B cell (primary cell): ENCODE measurements around the gene NBPF3. TPM values are rescaled to one million over a fixed set of nuclear protein-coding genes. Genes with fewer than 3 reads are reported as not detected.

ENCODE experiments used
- ATAC-seq: fragments of 200-7000 bp; cut with Tn5 transposase; one replicate; pipeline ENCODE4 v1.10.0; 2021; ENCODE audit warnings: low read depth, mild to moderate bottlenecking, moderate number of reproducible peaks, moderate library complexity
- CTCF ChIA-PET: fragments of 350-600 bp; sonication (Branson Sonifier 250); formaldehyde crosslinking; loops from one replicate; lab custom pipeline; 2021; ENCODE audit warnings: antibody characterized with exemption, inconsistent platforms; lab: Charles Lee
- POLR2A ChIA-PET: fragments of 350-600 bp; sonication (Branson Sonifier 250); formaldehyde crosslinking; loops from one replicate; lab custom pipeline; 2021; ENCODE audit warnings: antibody characterized with exemption; lab: Charles Lee
- DNase-seq: peaks from one replicate; pipeline ENCODE4 v3.0.0; 2013
- H2AFZ ChIP-seq: 2 replicates; pipeline ENCODE4 v1.6.1; 2012; ENCODE audit warnings: mild to moderate bottlenecking, low read depth, low read length; ENCODE audit not compliant: insufficient read depth, poor library complexity, severe bottlenecking
- H3K27ac ChIP-seq, 2 donors: 1 replicate in 1 of 2; 2 replicates in 1 of 2; pipeline ENCODE4 v1.5.1; 2012 to 2013; ENCODE audit warnings: low read length in 2 of 2, mild to moderate bottlenecking in 2 of 2, moderate library complexity in 1 of 2
- H3K27me3 ChIP-seq, 4 experiments: fragments of 200-600 bp in 1 of 4; sonication (generic) in 1 of 4; replicated peaks in 1 of 4; 1 replicate in 2 of 4; 2 replicates in 2 of 4; pipeline versions ENCODE4 v1.6.1 to v1.7.0; 2013 to 2016; ENCODE audit warnings: low read length in 3 of 4, mild to moderate bottlenecking in 2 of 4, mixed read lengths in 1 of 4, moderate library complexity in 1 of 4; ENCODE audit not compliant: insufficient read depth in 4 of 4, control insufficient read depth in 3 of 4; ENCODE audit errors: control extremely low read depth in 1 of 4
- H3K36me3 ChIP-seq, 2 experiments: replicated peaks in 1 of 2; 1 replicate in 1 of 2; 2 replicates in 1 of 2; pipeline versions ENCODE4 v1.6.1 to v1.7.1; 2013; ENCODE audit warnings: low read length in 1 of 2; ENCODE audit not compliant: insufficient read depth in 2 of 2, control insufficient read depth in 1 of 2; ENCODE audit errors: control extremely low read depth in 1 of 2, extremely low read depth in 1 of 2
- H3K4me1 ChIP-seq, 2 donors: fragments of 200-600 bp in 1 of 2; sonication (generic) in 1 of 2; 1 replicate in 1 of 2; 2 replicates in 1 of 2; pipeline versions ENCODE4 v1.5.1 to v1.6.1; 2013 to 2017; ENCODE audit warnings: low read length in 2 of 2; ENCODE audit not compliant: control insufficient read depth in 2 of 2, insufficient read depth in 2 of 2
- H3K4me2 ChIP-seq: replicated peaks from 2 replicates; pipeline ENCODE3; 2012; ENCODE audit warnings: mild to moderate bottlenecking, low read depth, low read length; ENCODE audit not compliant: poor library complexity, severe bottlenecking
- H3K4me3 ChIP-seq, 5 experiments: fragments of 200-600 bp in 1 of 5; sonication (generic) in 1 of 5; 1 replicate in 3 of 5; 2 replicates in 2 of 5; pipeline versions ENCODE4 v1.5.1 to v1.7.0; 2011 to 2016; ENCODE audit warnings: low read length in 4 of 5, mild to moderate bottlenecking in 4 of 5, low read depth in 2 of 5, control low read depth in 1 of 5, moderate library complexity in 1 of 5; ENCODE audit not compliant: insufficient read depth in 1 of 5; ENCODE audit errors: control extremely low read depth in 1 of 5, extremely low read depth in 1 of 5
- H3K79me2 ChIP-seq: fragments of 200-600 bp; sonication (generic); one replicate; pipeline ENCODE4 v1.6.0; 2016; ENCODE audit warnings: low read length; ENCODE audit not compliant: control insufficient read depth, insufficient read depth
- H3K9ac ChIP-seq: fragments of 200-600 bp; sonication (generic); 2 replicates; pipeline ENCODE4 v1.6.1; 2017; ENCODE audit warnings: mild to moderate bottlenecking, low read length, moderate library complexity
- H3K9me3 ChIP-seq, 3 donors: one replicate each; pipeline versions ENCODE4 v1.6.1 to v1.7.1; 2013; ENCODE audit warnings: low read length in 2 of 3; ENCODE audit not compliant: control insufficient read depth in 2 of 3, insufficient read depth in 1 of 3; ENCODE audit errors: control extremely low read depth in 1 of 3
- H4K20me1 ChIP-seq: 2 replicates; pipeline ENCODE4 v1.6.0; 2012; ENCODE audit warnings: mild to moderate bottlenecking, low read length; ENCODE audit not compliant: insufficient read depth, control insufficient read depth, poor library complexity, severe bottlenecking
- H3K27ac Mint-ChIP-seq: one replicate; pipeline ENCODE4 v1.8.0; 2021; ENCODE audit warnings: mixed read lengths
- H3K27me3 Mint-ChIP-seq: one replicate; pipeline ENCODE4 v1.8.0; 2021; ENCODE audit warnings: mixed read lengths
- H3K4me1 Mint-ChIP-seq: one replicate; pipeline ENCODE4 v1.8.0; 2021; ENCODE audit warnings: mixed read lengths
- H3K4me3 Mint-ChIP-seq: one replicate; pipeline ENCODE4 v1.8.0; 2021; ENCODE audit warnings: mixed read lengths
- H3K9me3 Mint-ChIP-seq: one replicate; pipeline ENCODE4 v1.8.0; 2022; ENCODE audit warnings: mixed read lengths; ENCODE audit not compliant: insufficient read depth
- CTCF ChIP-seq: fragments of 200-600 bp; IDR thresholded peaks from one replicate; pipeline ENCODE4 v1.8.0; 2022; ENCODE audit warnings: antibody characterized with exemption, mild to moderate bottlenecking
- EZH2 ChIP-seq: IDR thresholded peaks from 2 replicates; pipeline ENCODE4 v1.6.1; 2012; ENCODE audit warnings: borderline replicate concordance, low read depth, mild to moderate bottlenecking, moderate library complexity, low read length; ENCODE audit not compliant: insufficient read depth, poor library complexity, severe bottlenecking
- WGBS: methylation state at CpG from one replicate; pipeline ENCODE4 v1.1.5; 2013; ENCODE audit warnings: missing lambda C conversion rate; ENCODE audit not compliant: insufficient coverage; 5-methylcytosine and 5-hydroxymethylcytosine counted together
- intact Hi-C: fragments of 100-400 bp; cut with micrococcal nuclease; formaldehyde crosslinking; loops from one replicate; pipeline ENCODE4 v1.10.0; 2022
- polyA plus RNA-seq: library from polyadenylated mRNA; depleted of rRNA; stranded (reverse); fragments of >200 nt; gene quantifications from 2 replicates; pipeline ENCODE4 v1.2.3, GENCODE V29; 2012
- total RNA-seq, 2 donors: library from RNA; stranded (reverse); fragments of 120-200 nt in 1 of 2; gene quantifications; 1 replicate in 1 of 2; 2 replicates in 1 of 2; pipeline versions ENCODE4 v1.2.3 to v1.2.4, GENCODE V29; 2013 to 2022

Gene NBPF3
- total and polyA plus RNA-seq, 2 donors (not counting 1 experiment from before 2014, with no cell fraction given), result 2.0 to 4.2 TPM

- POLR2A ChIA-PET, result no interaction called here
- CTCF ChIA-PET, result interaction anchor here (0.8 to 12.1 kb wide), 12 partner anchors 11 to 456 kb away, joined by 3 to 186 read pairs (median 4); no protein-coding TSS in a partner anchor
- no peaks in the 10 kb centered on the region for H4K20me1 ChIP-seq
- H3K27me3 Mint-ChIP-seq, result peaks cover 34% of the 10 kb centered on the region
- H3K9me3 Mint-ChIP-seq, result no peaks in the 10 kb centered on the region
- H2AFZ ChIP-seq, result peak overlapping the region; percentile 85
- H3K27ac Mint-ChIP-seq, result no peak overlapping the region
- H3K79me2 ChIP-seq, result no peaks in the 10 kb centered on the region
- no peak overlapping the region for H3K27ac ChIP-seq
- intact Hi-C loops, result loop anchor here (1.0 to 2.0 kb wide), 5 partner anchors 10 to 456 kb away; no protein-coding TSS in a partner anchor
- peaks cover 0 to 39% (median 9%) of the 10 kb centered on the region in 4 experiments for H3K27me3 ChIP-seq
- H3K4me3 Mint-ChIP-seq, result peak overlapping the region; percentile 82
- ATAC-seq (peak; percentile 96), DNase-seq (peak; percentile 82)
- H3K4me1 ChIP-seq, result peaks cover 22 to 33% of the 10 kb centered on the region in 2 donors
- peak overlapping the region; percentile 86 for H3K4me2 ChIP-seq
- H3K4me1 Mint-ChIP-seq, result peaks cover 19% of the 10 kb centered on the region
- TF ChIP-seq EZH2, result no peak
- peak; percentile 39 for TF ChIP-seq CTCF
- peak overlapping the region in 4 of 5 experiments; percentile 11 to 41 (median 38) for H3K4me3 ChIP-seq
- H3K36me3 ChIP-seq, result no peaks in the 10 kb centered on the region
- peaks cover 0 to 14% (median 0%) of the 10 kb centered on the region in 3 donors for H3K9me3 ChIP-seq
- H3K9ac ChIP-seq, result peak overlapping the region; percentile 51
- WGBS, result 5% methylated on average over 39 of the region's 45 CpGs
Measured at GRCh38 chr1:21508580-21509350, 68.8 kb downstream of the NBPF3 start.
